HG02642 (cell line): ENCODE results near the gene TMEM107.

Experiments
- ATAC-seq: cut with Tn5 transposase; IDR thresholded peaks from one replicate; pipeline ENCODE4 v1.9.1; 2021; ENCODE audit warnings: mild to moderate bottlenecking; ENCODE audit not compliant: unreplicated experiment, poor library complexity

Gene TMEM107

GRCh38 chr17:8151641-8152111, 24.5 kb downstream of the TMEM107 start:
- ATAC-seq, result no peak

- ATAC-seq, result peak; percentile 53
These were observed 25.0 kb downstream of the TMEM107 start for GRCh38 chr17:8151120-8151640.

DNA sequence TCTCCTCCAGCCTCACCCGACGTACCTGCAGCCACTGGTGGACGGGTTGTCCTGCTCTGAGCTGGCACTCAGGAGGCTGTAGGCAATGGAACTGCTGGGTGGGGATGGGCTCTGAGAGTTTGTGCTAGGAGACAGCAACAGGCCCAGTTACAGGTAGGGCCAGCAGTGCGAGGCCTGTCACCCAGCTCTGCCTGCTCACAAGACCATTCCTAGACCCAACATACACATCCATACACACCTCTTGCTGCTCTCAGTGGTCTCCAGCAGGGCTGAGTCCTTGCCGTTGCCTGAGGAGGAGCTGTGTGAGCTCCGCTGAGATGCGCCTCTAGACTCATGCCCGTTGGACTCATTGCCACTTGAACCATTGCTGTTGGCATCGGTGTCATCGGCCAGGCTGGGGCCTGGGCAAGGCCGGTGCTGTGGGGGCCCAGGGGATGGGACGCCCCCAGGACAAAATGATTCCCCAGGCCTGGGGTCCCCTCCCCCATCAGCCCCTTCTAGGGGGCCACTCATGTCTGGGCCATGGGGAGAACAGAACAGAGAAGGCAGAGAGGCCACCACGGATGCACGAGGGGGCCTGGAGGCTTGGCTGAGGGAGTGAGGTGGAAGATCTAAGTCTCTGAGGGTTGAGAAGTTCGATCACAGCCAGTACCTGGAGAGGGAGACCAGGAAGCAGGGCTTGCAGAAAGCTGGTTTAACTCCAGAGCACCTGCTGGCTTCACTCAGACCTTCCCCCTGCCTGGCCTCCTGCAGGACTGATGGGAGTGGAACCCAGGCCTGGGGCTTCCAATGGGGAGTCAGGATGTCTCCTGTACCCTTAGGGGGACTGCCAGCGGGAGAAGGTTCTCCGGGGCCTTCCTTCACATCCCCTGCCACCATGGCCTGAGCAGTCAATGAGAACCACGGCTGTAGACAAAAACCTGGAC, 25.7 kb downstream of the TMEM107 start:
- no peak for ATAC-seq

GRCh38 chr17:8149419-8150193, 26.6 kb downstream of the TMEM107 start:
- no peak for ATAC-seq

DNA sequence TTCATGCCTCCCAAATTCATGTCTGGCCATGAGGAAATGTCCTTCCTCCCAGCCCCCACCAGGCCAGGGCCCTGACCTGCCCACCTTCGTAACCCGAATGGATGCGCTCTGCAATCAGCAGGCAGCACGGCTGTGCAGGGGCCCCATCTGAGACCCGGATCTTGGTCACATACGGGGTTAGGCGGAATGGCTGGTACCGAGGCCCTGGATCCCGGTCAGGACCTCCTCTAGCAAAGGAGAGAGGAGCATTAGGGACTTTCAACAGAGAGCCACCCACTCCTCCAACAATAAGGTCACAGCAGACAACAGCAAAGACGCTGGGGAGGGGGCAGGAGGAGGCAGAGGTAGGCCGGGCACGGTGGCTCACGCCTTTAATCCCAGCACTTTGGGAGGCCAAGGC, 27.6 kb downstream of the TMEM107 start:
- no peak for ATAC-seq

GRCh38 chr17:8147805-8148404, 28.3 kb downstream of the TMEM107 start:
- no peak for ATAC-seq

GRCh38 chr17:8147141-8147804, 28.9 kb downstream of the TMEM107 start:
- ATAC-seq, result no peak

- ATAC-seq, result no peak
These were observed 29.6 kb downstream of the TMEM107 start for GRCh38 chr17:8146381-8147140.

GRCh38 chr17:8145811-8146210, 30.4 kb downstream of the TMEM107 start:
- no peak for ATAC-seq

GRCh38 chr17:8144401-8145231, 31.6 kb downstream of the TMEM107 start:
- no peak for ATAC-seq

DNA sequence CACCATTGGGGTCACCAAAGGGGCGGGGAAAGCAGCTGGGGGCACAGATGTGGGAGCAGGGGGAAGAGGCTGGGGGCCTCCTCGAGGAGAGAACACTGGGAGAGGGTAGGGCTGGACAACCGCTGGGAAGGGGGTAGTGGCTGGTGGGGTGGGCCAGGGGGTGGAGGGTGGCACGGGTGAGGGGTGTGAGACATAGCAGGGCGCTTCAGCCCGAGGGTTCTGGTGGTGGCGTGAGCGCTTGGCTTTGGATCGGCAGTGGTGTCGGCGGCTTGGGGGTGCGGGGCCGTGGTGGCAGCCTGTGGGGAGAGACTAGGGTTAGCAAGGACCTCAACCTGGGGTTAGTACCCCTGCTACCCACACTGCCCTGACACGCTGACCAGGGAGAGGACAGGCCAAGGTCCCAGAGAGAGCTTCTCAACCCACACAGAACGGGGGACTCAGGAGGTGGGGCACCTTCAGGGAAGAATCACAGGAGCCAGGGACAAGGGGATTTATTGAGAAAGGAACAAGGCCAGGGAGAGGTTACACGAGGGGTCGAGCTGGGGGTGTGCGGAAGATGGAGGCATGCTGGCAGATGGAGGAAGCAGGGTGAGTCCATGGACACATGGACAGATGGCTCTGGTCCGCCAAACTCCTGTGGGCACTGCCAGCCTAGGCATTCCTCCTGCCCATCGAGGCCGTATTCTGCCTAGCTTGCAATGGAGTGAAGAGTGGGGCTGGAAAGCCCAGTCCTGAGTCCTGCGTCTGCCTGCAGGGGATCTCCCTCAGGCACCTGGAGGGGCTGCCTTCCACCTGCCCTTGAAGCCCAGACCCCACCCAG, 32.4 kb downstream of the TMEM107 start:
- ATAC-seq, result no peak

DNA sequence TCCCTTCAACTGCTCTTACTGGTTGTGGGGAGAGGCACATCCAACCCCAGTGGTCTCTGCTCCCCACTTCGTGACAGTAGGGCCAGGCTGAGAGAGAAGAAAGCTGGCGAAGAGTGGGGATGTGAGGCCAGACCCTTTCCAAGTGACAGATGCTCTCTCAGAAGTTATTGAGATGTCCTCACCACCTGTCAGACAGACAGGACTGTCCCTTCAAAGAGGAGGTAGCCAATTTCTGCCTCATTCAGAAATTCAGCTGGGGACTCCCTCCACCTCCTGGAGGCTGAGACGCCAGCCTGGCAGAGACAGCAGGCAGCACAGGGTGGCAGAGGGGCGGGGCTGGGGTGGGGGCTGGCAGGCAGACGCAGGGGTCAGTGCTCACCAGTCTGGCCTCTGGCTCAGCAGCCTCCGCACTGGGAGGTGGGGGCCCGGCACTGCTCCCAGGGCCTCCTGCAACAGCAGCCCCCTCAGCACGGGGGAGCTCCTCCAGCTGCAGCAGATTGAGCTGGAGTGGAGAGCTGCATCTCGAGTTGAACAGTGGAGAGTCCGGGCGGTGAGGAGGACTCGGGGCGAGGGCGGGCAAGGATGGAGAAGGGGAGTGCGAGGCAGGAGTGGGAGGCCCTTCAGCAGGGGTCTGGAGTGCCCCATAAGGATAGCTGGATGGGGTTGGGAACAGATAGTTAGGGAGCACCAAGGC, 33.1 kb downstream of the TMEM107 start:
- no peak for ATAC-seq

DNA sequence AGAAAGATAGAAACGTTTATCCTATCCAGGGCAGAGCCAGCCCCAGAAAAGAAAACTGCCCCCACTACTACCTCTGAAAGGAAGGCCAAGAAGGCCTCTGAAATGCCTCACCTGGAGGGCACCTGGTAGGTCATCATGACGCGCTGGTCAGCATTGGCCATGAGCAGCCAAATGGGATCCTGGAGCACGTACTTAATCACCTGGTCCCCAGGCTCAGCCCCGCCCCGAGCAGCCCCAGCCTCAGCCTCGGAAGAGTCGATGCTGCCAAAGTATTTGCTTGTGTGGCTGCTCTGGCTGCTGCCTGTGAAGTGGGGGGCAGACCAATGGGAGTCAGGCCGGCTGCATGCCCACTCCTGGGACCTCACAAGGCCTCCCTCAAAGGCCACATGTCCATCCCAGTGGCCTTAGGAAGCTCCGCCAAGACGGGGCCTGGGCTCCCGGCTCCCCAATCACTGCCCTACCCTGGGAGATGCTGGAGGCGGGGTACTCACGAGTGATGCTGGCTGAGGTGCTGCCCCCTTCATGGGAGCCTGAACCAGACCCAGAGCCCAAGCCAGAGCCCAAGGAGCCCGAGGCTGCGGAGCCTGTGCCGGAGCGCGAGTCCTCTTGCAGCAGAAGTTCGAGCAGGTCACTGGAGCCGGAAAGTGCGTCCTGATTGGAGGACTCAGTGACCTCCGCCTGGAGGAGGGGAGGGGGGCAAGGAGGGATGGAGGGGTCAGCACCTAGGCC, 33.9 kb downstream of the TMEM107 start:
- ATAC-seq, result no peak

- no peak for ATAC-seq
These were observed 34.4 kb downstream of the TMEM107 start for GRCh38 chr17:8141741-8142140.

DNA sequence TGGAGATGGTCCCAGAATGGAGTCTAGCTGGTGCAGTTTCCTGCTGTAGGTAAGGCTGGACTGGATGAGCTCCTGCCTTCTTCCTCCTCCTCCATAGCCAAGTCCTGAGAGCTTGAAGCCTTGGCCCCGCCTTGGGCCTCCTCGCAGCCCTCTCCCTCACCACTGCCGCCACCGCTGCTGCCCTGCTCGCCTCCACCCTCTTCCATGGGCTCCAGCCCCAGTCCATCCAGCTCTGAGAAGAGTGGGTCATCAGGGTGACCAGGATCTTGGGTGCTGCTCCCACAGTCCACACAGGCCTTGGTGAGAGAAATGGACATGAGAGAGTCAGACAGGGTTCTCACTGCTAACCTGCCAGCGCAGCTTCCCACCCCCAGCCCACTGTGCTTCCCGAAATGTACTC, 35.1 kb downstream of the TMEM107 start:
- ATAC-seq, result no peak
